ENCODE measurements around the gene RAB40AL.

Gene RAB40AL

DNA sequence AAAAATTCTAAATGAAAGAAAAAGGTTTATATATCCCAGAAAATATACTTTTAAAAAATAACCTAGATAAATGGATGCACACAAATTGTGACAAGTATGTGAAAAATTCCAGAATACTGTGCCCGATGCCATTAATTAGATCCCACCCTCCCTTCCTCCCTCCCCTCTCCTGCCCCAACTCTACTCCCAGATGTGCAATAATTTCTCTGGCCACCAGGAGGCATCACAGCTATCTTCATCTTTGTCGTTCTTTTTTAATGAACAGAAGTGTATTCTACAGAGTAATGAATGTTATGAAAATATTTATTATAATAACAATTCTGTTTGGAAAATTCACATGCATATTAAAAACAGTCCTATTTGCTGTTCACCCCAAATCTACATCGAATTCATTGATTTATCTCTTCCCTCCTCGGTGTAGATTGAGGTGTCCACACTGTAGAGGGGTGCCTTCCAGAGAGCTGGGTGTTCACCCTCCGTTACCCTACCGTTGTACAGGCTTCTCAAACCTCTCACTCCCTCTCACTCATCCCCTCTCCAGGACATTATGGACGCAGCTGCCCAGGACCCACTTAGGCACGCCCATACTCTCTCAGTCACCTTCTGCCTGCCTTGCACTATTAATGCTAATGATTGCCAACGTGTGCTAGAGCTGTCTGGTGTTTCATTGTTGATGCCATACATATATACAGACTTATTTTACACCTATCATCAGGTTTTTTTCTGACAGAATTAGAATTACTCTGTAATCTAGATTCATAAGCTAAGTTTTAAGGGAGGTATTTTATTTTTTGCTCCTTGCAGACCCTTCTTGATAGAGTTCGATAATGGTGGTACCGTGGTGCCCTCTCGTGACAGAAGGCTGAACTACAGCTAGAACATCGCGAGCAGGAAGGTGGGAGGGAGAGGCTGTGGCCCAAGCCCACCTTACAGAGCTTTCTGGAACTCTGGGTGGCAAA, 14.1 kb downstream of the RAB40AL start:
- no peak overlapping the region for H3K4me3 ChIP-seq (ENCODE audit: low read depth, low read length)
- TF ChIP-seq, protein P1, sequence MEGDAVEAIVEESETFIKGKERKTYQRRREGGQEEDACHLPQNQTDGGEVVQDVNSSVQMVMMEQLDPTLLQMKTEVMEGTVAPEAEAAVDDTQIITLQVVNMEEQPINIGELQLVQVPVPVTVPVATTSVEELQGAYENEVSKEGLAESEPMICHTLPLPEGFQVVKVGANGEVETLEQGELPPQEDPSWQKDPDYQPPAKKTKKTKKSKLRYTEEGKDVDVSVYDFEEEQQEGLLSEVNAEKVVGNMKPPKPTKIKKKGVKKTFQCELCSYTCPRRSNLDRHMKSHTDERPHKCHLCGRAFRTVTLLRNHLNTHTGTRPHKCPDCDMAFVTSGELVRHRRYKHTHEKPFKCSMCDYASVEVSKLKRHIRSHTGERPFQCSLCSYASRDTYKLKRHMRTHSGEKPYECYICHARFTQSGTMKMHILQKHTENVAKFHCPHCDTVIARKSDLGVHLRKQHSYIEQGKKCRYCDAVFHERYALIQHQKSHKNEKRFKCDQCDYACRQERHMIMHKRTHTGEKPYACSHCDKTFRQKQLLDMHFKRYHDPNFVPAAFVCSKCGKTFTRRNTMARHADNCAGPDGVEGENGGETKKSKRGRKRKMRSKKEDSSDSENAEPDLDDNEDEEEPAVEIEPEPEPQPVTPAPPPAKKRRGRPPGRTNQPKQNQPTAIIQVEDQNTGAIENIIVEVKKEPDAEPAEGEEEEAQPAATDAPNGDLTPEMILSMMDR (IDR thresholded peaks at IDR 0.05; ENCODE audit: low read depth, low read length): peak; percentile 65

DNA sequence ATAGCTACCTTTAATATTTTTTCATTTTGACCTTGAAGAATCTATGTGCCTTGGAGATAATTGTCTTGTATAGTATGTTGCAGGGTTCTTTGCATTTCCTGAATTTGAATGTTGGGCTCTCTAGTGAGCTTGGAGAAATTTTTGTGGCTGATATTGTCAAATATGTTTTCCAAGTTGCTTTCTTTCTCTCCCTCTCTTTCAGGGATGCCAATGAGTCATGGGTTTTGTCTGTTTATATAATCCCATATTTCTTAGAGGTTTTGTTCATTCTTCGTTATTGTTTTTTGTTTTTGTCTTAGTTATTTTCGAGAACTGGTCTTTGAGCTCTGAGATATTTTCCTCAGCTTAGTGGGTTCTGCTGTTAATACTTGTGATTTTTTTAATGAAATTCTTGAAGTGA, 20.7 kb downstream of the RAB40AL start:
- H3K4me3 ChIP-seq (ENCODE audit: low read depth, low read length): no peak overlapping the region
- TF ChIP-seq, protein P1 (IDR thresholded peaks at IDR 0.05; ENCODE audit: low read depth, low read length): no peak

DNA sequence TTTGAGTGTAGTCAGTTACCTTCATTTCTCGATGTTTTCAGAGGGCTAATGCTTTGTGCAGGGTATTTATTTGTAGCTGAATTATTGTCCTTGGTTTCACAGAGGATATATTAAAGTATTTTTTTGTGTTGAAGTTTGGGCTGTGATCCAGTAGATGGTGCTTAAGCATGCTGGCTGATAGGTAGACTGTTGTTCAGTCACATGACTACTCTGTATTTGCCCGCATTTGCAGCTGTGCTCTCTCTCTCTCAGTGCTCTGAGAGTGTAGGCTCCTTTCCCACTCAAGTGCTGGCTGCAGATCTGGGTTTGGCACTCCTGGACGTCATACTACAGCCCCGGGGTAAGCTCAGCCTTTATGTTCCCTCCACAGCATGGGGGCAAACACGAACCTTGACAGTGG, 21.7 kb downstream of the RAB40AL start:
- TF ChIP-seq, protein P1 (IDR thresholded peaks at IDR 0.05; ENCODE audit: low read depth, low read length): no peak
- H3K4me3 ChIP-seq (ENCODE audit: low read depth, low read length): no peak overlapping the region

DNA sequence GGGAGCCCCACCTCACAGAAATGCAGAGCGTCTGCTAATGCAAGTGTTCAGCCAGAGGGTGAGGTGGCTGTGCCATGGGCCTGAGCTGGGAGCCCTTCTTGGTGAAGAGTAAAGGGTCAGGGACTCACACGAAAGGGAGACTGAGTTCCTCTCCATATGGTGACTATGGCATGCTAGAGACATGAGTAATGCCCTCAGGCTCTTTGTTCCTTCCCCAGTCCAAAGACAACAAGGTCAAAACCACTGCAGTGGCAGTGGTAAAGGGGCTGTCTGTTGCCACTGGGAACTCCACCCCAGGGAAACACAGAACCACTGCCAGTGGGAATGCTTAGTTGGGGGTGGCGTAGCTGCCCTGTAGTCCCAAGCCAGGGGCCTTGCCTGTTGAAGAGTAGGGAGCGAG, 22.4 kb downstream of the RAB40AL start:
- no peak overlapping the region for H3K4me3 ChIP-seq (ENCODE audit: low read depth, low read length)
- TF ChIP-seq, protein P1 (IDR thresholded peaks at IDR 0.05; ENCODE audit: low read depth, low read length): no peak

DNA sequence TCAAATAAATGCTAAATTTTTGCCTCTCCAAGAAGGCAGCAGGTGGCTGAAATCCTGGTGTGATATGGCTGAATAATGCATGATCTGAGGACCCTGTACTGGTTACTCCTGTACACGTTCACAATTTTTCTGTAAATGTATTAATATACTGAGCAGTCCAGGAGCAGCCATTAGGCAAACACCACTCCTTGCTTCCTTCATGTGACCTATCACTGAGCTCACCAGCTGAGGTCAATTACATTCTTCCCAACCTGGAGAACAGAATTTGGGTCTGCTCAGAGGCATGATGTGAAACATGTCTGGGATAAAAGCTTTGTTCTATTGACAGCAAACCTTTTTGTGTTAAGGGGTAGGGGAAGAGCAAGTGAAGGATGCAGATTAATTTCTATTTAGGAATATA, 26.9 kb downstream of the RAB40AL start:
- no peak overlapping the region for H3K4me3 ChIP-seq (ENCODE audit: low read depth, low read length)
- TF ChIP-seq, protein P1 (IDR thresholded peaks at IDR 0.05; ENCODE audit: low read depth, low read length): no peak

DNA sequence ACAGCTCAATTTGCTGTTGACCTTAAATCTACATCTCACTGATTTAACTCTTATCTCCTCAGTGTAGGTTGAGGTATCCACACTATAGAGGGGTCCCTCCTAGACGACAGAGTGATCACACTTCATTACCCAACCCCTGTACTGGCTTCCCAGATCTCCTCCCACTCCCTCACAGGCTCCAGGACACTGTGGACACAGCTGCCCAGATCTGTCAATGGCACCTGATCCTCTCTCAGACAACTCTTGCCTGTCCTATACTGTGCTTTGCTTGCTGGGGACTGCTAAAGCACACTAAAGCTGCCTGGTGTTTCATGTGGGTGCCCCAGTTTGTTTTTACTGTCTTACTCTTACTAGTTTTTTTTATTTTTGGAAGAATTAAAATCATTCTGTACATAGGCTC, 27.9 kb downstream of the RAB40AL start:
- TF ChIP-seq, protein P1 (IDR thresholded peaks at IDR 0.05; ENCODE audit: low read depth, low read length): no peak

DNA sequence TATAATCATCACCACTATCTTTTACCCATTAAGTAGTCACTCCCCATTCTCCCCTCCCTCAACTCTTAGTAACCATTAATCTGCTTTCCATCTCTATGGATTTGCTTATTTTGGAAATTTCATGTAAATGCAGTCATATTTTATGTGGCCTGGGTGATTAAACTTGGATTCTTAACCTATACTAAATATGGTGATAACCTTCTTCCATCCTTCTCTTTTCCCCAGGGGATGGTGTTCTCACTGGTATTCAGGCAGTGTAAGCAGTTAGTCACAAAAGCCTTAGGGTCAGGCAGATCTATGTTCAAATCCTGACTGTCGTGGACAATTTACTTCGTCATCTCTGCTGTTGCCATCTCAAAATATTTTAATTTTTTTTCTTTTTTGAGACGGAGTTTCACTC, 29.6 kb downstream of the RAB40AL start:
- no peak overlapping the region for H3K4me3 ChIP-seq (ENCODE audit: low read depth, low read length)
- TF ChIP-seq, protein P1 (IDR thresholded peaks at IDR 0.05; ENCODE audit: low read depth, low read length): no peak

More for the DNA sequence above, 27.9 kb downstream of the RAB40AL start:
- no peak overlapping the region for H3K4me3 ChIP-seq (ENCODE audit: low read depth, low read length)

Measured in WI38 (cell line).